Pulmonary artery endothelial cell (primary cell): ENCODE results near the gene CARMIL1. TPM values are rescaled to one million over a fixed set of nuclear protein-coding genes. Genes with fewer than 3 reads are reported as not detected.

Experiments
- DNase-seq: peaks from one replicate; pipeline ENCODE4 v3.0.0-alpha.2; 2011; ENCODE audit warnings: low read depth, low spot score
- total RNA-seq: library from RNA; depleted of rRNA; stranded (reverse); fragments of >200 nt; gene quantifications from 2 replicates; pipeline ENCODE4 v1.2.3, GENCODE V29; 2014

CARMIL1 gene
- total RNA-seq, 1 donor from 2014 or later = 6.1 TPM

- DNase-seq = no peak
These were observed 53.5 kb downstream of the CARMIL1 start for GRCh38 chr6:25332655-25333071.

- DNase-seq = no peak
These were observed 54.3 kb downstream of the CARMIL1 start for GRCh38 chr6:25333471-25333870.

GRCh38 chr6:25334793-25335192 lies 55.6 kb downstream of the CARMIL1 start:
- no peak for DNase-seq

GRCh38 chr6:25336996-25337395 lies 57.8 kb downstream of the CARMIL1 start:
- no peak for DNase-seq

- no peak for DNase-seq
These were observed 58.3 kb downstream of the CARMIL1 start for GRCh38 chr6:25337431-25337830.

GRCh38 chr6:25340431-25341202 lies 61.4 kb downstream of the CARMIL1 start:
- DNase-seq = no peak

- no peak for DNase-seq
These were observed 62.0 kb downstream of the CARMIL1 start for GRCh38 chr6:25341203-25341552.

- DNase-seq = no peak
These were observed 62.9 kb downstream of the CARMIL1 start for GRCh38 chr6:25341923-25342619.

- DNase-seq = peak; percentile 62
These were observed 63.6 kb downstream of the CARMIL1 start for GRCh38 chr6:25342802-25343201.

- DNase-seq = no peak
These were observed 64.8 kb downstream of the CARMIL1 start for GRCh38 chr6:25343984-25344383.

GRCh38 chr6:25344827-25345226 lies 65.7 kb downstream of the CARMIL1 start:
- DNase-seq = no peak

GRCh38 chr6:25346064-25346463 lies 66.9 kb downstream of the CARMIL1 start:
- DNase-seq = no peak

- no peak for DNase-seq
These were observed 71.4 kb downstream of the CARMIL1 start for GRCh38 chr6:25350573-25350972.

- no peak for DNase-seq
These were observed 72.3 kb downstream of the CARMIL1 start for GRCh38 chr6:25351485-25351884.

- DNase-seq = no peak
These were observed 73.1 kb downstream of the CARMIL1 start for GRCh38 chr6:25352285-25352684.

GRCh38 chr6:25354078-25354932 lies 75.1 kb downstream of the CARMIL1 start:
- DNase-seq = no peak

GRCh38 chr6:25359191-25359861 lies 80.2 kb downstream of the CARMIL1 start:
- no peak for DNase-seq

GRCh38 chr6:25359891-25360290 lies 80.7 kb downstream of the CARMIL1 start:
- no peak for DNase-seq

GRCh38 chr6:25360621-25361020 lies 81.4 kb downstream of the CARMIL1 start:
- no peak for DNase-seq

- no peak for DNase-seq
These were observed 84.3 kb downstream of the CARMIL1 start for GRCh38 chr6:25363427-25363826.

GRCh38 chr6:25365154-25365553 lies 86.0 kb downstream of the CARMIL1 start:
- DNase-seq = no peak
